DMS 273 treated with DMSO at 0.1 percent for 48 hours (cell line): ENCODE data around the gene ZIC3.

ENCODE experiments used
- DNase-seq: peaks from one replicate; lab custom pipeline; 2025; lab: John Stamatoyannopoulos, UW

The ZIC3 gene

GRCh38 chrX:137574102-137574783 lies 8.3 kb downstream of the ZIC3 start:
- DNase-seq = no peak

GRCh38 chrX:137574784-137575293 lies 8.9 kb downstream of the ZIC3 start:
- DNase-seq = no peak

GRCh38 chrX:137575596-137576255 lies 9.8 kb downstream of the ZIC3 start:
- no peak for DNase-seq

DNA sequence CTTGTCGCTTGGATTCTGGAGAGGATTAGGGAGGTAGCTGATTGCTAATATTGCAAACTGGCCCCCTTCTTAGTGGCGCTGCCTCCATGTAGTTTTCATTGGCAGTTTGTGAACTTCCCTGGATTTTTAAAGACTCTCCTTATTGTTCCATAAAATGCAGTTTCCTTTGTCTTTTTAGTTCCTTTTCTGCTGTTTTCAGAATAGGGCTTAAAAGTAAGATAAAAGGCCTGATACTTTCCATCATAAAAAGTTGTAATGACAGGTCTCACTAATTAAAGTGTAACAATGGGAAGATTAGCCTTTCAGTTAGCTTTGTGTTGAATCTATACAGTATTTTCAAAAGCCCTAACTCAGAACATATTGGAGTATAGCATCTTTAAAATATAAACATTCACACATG lies 21.2 kb downstream of the ZIC3 start:
- no peak for DNase-seq

GRCh38 chrX:137600769-137601168 lies 34.8 kb downstream of the ZIC3 start:
- no peak for DNase-seq
